Suppressor macrophage treated with lipopolysaccharide for 1 hour (primary cell): ENCODE data around the gene ESPN.
"Not testable (repeated sequence)": the region's sequence is repeated elsewhere in the genome, so short reads cannot be mapped to it uniquely, and the experiment has no call there.

Source experiments
- DNase-seq, 3 donors: peaks; one replicate each; pipeline ENCODE4 v3.0.0-alpha.2; 2020 to 2022

Gene ESPN

DNA sequence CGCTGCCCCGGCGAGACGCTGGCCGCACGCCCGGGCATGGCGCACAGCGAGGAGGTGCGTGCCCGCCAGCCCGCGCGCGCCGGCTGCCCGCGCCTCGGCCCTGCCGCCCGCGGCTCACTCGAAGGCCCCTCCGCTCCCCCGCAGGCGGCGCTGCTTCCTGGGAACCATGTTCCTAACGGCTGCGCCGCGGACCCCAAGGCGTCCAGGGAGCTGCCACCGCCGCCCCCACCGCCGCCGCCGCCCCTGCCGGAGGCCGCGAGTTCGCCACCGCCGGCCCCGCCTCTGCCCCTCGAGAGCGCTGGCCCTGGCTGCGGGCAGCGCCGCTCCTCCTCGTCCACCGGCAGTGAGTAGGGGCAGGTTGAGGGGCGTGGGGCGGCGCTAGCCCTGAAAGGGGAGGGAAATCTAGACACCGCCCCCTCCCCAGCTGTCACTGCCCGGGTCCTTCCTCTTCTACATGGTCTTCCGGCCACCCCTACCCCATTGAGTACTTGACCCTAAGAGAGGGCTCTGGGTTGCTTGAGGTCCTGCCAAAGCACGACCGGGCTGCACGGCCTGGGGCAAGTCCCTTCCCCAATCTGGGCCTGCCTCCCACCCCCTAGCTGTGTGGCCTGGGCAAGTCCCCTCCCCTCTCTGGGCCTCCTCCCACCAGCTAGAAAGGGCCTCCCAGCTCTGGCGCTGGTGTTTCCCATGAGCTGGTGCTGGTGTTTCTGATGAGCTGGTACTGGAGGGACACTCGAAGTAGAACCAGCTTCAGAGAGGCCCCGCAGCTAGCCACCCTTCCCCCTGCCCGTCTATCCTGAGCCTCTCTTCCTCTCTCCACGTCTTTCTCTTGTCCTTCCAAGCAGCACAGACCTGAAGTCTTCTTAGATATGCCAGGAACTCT is 24.4 kb downstream of the ESPN start:
- peak; percentile 44 to 75 (median 58) for DNase-seq

DNA sequence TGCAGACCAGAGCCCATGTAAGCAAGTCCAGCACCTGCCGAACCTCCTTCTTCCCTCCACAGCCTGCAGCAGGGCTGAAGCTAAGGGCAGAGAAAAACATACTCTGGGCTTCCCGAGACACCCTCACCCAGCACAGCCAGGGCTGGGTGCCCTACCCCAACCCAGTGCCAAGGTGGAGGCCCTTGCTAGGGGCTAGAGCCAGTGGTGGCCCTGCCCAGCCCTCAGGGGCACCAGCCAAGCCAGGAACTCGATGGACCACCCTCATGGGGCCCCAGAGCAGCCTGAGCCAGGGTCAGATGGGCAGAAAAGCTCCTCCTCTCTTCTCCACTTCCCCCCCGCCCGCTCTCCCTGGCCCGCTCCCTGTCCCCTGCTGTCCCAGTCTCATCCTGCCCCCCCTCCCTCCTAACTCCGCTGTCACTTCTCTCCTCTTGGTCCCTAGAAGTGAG is 25.5 kb downstream of the ESPN start:
- no peak for DNase-seq

DNA sequence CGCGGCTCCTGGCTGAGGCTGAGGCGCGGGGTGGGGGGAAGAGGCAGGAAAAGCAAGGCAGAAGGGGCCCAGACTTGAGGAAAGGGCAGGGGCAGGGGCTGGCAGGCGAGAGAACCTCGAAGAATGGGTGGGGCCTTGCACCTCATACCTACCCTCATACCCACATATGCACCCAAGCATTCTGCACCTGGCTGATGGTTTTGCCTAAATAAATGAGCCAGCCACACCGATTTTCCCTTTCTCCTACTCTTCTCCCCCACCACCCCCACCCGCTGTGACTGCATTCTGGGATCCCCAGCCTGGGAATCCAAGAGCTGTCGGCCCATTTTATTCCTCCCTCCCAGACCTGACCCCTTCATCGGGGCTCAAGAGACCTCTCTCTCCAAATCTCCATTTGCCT is 25.9 kb downstream of the ESPN start:
- not testable (repeated sequence) for DNase-seq

DNA sequence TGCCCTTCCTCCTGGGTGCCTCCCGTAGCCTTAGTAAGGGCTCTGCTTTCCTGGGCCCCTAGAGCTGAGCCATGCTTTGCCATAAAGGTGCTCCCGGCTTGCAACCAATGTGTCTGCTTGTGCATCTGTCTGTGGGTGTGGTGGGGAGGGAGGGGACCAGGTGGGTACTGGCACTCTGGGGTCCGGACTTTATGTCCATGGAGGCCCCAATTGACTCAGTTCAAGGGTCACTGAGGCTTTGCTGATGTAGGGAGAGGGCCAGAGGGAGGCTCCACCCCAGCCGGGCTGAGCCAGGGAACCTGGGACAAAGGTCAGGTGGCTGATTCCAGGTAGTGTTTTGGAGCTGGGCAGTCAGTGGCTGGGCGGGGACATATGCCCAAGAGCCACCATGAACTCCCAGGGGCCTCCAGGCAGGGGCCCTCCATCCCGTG is 26.4 kb downstream of the ESPN start:
- no peak for DNase-seq

DNA sequence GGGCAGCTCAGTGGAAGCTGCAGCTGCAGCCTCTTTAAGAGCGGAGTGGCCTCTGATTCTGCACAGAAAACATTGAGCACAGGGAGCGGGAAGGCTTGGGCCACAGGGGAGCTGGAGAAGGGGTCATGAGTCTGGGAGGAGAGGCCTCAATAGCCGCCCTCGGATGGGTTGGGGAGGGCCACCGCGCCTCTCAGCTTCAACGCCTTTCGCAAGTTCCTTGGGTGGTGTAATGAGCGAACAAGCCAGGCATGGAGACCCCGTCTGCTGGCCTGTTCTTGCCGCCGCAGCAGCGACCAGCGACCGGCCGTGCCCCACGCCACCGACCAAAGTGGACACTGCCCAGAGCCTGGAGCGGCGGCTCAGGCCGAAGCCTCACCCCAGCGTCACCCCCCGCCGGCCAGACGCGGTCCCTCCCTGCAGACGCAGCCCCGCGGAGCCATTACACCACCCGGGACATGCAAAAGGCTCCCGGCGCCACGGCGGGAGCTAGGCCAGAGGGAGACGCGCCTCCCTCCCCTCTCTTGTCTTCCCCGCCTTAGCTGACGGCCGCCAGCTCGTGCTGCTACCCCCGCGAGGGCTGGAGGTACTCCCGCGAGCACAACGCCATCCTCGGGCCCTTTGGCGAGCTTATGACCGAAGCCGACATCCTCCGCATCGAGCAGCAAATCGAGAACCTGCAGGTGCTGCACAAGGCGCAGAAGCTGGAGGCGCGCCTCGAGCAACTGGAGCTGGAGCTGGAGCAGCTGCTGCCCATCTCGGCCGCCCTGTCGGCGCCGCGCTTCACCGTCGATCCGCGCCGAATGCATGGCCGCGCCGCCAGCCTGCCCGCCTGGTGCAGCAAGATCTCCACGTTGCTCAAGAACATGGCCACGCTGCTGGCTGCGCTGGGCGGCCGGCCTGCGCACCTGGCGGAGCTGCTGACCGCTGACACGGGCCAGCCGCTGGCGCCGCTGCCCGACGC is 29.6 kb downstream of the ESPN start:
- DNase-seq, result not testable (repeated sequence)

DNA sequence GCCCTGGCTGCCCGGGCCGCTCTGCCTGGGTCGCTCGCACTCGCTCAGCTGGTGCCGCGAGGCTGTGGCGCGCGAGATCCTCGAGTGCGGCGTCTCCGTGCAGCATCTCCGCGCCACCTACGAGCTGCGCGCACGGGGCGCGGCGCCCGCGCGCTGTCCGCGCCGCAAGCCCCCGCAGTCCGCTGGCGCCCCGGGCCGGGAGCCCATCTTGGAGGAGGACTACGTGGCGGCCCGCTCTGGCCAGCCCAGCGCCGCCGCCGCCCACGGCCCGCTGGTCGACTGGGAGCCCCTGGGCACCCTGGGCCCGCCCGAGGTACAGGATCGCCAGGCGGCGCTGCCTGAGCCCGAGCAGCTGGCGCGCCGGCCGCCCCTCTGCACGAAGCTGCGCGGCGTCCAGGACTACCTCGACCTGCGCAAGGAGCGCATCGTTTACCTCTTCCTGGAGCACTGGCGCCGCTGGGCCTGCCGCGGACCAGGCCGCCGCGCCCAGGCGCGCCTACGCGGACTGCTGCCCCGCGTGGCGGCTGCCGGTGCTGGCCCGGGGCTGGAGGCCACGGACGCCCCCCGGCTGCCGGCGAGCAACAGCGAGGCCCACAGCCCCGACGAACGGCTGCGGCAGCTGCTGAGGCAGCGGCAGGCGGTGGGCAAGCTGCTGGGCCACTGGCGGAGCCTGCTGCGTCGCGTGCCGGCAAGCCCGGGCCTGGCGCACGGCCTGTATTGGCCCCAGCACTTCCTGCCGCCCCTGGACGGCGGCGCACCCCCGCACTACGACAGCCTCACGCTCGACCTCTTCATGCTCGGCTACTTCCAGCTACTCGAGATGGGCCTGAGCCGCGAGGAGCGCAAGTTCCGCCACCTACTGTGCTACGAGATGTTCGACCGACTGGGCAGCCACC is 30.5 kb downstream of the ESPN start:
- DNase-seq, result peak in 1 of 3 donors; percentile 19

DNA sequence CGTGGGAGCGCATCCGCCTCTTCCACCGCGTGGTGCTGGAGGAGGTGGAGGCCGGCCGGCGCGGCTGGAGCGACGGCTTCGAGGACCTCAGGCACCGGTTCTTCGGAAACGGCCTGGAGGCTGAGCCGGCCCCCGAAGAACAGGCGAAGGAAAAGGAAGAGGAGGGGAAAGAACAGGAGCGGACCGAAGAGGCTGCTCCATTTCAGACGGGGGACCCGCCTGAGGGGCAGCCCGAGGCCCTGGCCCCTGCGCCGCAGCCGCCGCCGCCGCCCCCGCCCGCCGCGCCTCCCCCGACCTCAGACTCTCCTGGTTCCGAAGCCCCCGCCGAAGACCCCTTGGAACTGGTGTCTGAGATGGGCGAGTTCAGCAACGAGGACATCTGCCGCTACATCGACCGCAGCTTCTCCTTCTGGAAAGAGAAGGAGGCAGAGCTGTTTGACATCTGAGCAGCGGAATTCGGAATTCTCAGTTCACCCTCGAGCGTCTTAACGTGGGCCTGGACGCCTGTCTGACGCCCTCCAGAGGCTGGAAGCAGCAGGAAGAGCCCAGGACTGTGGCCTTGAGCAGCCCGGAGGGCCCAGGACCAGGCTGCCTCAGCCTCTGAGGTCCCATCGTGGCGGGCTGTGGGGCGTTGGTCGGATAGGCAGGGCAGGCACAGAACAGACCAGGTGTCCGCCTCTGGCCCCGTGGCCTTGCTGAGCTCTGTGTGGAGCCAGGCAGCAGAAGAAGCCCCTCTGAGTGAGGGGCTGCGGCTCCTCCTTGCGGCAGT is 31.4 kb downstream of the ESPN start:
- not testable (repeated sequence) for DNase-seq

DNA sequence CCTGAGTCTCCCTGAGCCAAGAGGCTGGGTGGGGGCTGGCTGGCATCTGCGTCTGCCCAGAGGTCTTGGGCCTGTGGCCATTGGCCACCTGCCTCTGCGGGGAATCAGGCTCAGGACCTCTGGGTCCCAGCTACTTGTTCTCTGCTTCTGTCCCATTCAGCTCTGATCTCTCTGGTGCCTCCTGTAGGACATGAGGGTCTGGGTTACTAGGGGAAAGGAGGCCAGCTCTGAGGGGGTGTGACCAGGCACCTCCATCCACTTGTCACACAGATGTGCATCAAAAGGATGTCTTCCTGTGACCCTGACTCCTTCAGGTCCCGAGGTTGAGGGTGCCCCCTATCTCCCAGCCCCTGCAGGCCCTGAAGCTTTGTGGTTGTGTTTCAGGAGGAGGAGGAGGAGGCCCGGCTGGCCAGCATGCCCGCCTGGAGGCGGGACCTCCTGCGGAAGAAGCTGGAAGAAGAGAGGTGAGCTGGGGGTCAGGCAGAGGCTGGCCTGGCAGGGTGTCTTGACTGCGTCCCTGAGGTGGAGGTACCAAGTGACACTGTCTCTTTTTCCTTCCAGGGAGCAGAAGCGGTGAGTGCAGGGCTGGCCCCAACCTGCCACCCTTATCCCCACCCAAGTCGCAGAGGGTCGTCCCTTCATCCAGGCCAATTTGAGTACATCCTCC is 32.4 kb downstream of the ESPN start:
- DNase-seq, result no peak

DNA sequence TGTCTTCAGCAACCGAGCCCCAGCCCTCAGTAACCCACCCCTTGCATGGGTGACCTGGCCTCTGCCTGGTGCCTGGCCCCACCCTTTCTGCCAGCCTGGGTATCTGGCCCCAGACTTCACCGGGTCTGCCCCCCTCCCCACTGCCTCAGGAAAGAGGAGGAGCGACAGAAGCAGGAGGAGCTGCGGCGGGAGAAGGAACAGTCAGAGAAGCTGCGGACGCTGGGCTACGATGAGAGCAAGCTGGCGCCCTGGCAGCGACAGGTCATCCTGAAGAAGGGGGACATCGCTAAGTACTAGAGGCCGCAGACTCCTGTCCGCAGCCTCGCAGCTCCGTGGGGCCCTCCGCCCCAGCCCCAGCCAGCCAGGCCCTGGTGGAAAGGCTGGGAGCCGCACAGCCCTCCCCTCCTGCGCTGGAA is 35.3 kb downstream of the ESPN start:
- no peak for DNase-seq

DNA sequence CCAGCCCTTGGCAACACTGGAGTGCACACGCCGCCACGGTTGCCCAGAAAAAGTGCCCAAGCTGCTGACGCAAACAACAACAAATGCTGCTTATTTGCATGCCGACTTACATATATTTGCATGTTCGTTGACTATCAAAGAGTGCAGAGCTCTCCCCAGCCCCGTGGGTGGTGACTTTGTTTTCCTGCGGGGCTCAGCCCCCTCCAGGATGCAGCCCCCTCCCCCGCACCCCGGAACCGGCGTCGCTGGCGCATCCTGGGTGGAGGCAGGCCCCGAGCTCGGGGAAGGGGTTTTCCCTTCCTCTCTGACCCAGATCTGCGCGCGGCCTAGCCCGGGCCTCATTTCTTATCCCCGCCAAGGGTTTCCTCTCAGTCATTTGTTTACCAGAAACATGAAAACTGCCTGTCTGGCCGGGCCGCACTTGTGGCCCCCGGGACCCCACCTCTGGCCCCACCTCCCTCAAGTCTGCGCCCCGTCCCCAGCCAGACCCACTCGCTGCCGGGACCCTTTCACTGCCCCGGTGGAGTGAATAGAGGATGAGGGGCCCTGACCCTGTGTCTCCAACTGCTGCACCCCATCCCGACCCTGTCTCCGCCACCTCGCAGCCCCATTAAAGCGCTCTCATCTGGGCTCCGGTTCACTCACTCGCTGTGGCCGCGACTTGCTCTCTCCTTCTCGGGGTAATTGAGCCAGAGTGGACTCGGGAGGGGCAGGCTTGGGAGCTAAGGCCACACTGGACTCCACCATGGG is 35.9 kb downstream of the ESPN start:
- peak; percentile 21 to 78 (median 73) for DNase-seq

DNA sequence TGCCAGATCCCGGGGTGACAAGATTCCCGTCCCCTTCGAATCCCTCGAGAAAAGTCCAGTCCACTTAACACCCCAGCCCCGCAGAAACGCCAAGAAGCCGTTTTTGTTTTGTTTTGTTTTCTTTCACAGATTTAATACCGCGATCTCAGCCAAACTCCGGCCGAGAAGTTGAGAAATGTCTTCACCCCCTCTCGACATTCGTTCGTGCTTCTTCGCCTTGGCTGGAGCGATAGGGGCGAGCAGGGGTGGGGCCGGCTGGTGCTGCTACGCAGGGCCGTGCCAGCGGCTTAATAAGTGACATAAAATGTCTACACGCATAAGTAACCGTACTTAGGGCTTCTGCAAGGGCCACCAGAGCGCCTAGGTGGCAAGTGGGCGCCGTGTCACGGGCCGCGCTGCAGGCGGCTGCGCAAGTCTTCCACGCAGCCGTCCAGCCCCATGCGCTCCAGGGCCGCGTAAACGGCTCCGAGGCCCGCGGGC is 36.5 kb downstream of the ESPN start:
- no peak for DNase-seq

DNA sequence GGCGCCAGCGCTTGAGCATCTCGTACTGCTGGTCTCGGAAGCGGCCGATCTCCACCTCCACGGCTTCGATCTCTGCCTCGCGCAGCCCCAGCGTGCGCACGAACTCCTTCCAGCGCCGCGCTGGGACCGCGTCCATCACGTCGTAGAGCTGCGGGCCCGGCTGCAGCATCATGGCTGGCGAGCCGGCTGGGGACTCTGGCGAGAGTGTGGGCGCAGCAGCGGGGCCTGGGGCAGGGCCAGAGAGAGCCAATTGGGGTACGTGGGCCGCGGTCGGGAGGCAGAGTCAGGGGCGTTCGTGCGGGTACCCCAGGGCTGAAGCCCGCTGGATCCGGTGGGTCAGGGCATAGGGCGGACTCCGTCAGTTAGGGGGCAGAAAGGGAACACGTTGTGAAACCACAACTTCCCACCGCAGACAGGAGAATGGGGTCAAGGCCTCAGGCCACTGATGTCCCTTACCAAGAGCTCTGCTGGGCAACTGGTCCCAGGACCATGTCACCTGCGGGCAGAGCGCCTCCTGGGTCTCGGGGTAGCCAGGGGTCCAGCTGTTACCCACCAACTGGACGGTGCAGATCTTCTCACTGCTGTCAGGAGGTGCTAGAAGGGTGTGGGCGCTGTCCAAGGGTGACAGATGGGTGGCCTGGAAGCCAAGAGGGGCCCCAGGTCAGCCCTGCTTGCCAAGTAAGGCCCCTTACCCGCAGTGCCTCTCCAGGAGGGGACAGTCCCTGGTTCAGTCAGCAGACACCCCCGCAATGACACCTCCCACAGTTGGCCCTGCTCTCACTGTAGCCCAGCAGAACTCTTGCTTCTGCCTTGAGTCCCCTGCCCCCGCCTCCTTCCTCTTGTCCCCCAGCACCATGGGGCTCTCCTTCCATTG is 37.2 kb downstream of the ESPN start:
- no peak for DNase-seq

DNA sequence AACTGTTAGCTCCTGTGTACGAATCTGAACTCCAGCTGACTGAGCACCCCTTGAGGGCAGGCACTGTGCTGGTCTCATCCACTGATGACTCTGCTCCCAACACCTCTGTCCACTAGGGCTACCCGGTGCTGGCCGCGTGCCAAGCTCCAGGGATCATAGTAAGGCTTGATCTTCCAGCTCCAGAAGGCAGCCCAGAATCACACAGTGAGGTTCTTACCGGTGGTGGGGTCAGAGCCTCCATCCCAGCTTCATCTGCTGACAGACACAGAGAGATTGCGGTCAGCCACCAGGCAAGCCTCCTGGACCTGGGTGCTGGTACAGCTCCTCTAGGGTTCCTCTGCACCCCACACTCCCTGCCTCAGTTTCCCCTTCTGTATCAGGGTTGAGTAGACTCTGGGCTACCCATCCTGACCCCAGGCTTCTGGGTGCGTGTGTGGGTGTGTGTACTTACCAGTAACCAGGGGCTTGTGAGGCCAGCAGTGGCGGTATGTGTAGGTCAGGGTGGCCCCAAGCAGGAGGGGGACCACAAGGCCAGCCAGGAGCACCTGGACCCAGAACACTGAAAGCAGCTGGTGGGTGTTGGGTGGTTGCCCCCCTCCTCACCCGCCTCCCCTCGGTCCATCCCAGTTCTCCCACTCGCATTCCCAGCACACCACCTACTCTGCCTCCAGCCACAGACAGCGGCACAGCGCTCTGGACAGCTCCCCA is 38.0 kb downstream of the ESPN start:
- no peak for DNase-seq

DNA sequence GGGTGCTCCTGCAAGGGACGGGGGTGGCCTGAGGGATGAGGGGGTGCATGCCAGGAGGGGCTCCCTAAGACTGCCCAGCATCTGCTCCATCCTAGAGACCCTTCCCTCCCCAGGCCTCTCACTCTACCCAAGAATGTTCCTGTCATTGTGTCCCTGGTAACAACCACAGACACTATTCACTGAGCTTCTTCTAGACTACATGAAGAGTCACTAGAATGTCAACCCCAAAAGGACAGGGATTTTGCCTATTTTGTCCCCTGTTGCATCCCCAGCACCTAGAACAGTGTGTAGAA is 38.5 kb downstream of the ESPN start:
- no peak for DNase-seq

DNA sequence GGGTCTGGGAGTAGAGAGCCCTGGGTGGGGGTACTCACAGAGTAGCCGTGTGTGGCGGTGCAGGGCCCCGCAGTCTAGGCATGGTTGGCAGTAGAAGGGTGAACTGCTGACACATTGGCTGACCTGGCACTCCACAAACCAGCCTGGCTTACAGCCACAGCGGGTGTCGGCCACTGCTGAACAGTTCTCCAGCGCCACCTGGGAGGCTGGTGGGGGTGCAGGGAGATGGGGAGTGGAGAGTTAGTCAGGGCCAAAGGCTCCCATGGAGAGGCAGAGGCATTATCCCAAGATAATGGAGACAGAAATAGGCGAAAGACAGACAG is 39.9 kb downstream of the ESPN start:
- no peak for DNase-seq

DNA sequence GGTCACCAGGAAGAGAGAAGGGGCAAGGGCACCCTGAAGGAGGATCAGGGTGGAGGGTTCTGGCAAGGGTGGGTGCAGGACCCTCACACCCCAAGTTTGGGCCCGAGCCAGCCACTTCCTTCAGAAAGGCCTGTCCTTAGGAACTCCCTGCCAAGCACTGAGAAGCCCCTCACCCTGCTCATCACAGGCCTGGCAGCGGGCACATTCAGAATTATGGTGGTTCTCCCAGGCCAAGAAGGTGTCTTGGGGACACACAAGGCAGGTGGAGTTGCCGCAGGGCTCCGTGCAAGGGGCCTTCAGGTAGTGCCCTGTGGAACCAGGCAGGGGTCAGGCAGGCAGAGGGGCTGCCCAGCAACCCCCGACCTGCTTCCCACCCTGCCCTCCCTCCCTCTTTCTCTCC is 40.3 kb downstream of the ESPN start:
- no peak for DNase-seq

DNA sequence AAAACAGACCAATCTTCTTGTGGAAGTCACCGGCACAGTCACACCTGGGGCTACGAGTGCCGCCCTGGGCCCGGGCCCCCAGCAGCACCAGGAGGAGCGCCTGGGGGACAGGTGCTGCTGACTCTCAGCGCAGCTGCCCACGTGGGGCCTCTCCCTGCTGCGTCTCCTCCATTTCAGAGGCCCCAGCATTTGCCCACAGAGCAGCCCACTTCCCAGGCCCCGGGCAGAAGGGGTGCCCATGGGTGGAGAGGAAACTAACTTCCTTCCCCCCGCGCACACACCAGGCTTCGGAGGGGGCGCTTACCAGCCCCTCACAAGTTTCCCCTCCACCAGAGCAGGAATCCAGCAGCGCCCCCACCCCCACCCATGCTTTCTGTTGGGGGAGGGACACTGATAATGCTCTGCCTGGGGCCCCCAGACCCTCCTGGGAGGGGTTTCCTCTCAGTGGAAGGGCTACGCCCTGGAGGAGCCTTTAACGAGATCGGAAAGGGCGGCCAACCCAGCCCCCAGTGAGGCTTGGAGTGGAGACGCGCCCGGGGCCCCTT is 41.0 kb downstream of the ESPN start:
- no peak for DNase-seq

DNA sequence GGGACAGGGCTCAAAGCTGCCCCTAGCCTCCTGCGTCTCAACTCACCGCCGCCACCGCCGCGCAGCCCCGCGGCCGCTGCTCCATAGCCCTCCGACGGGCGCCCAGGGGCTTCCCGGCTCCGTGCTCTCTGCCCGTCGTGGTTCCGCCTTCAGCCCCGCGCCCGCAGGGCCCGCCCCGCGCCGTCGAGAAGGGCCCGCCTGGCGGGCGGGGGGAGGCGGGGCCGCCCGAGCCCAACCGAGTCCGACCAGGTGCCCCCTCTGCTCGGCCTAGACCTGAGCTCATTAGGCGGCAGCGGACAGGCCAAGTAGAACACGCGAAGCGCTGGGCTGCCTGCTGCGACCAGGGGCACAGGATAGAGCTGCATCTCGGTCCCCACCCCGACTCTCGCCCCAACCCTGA is 41.4 kb downstream of the ESPN start, which contains the start of gene TNFRSF25:
Gene TNFRSF25 (minus strand): TSS at position 151 of the 400 bp plus-strand sequence. CDS start 66 bp downstream, at position 85.
- peak in 1 of 3 donors; percentile 30 for DNase-seq
